GM21381 (cell line): ENCODE measurements around the gene CDH6.
"Not testable (repeated sequence)": the region's sequence is repeated elsewhere in the genome, so short reads cannot be mapped to it uniquely, and the experiment has no call there.

ENCODE experiments used
- ATAC-seq: cut with Tn5 transposase; IDR thresholded peaks from one replicate; pipeline ENCODE4 v1.9.1; 2021; ENCODE audit warnings: mild to moderate bottlenecking, moderate library complexity; ENCODE audit not compliant: unreplicated experiment

Gene CDH6

DNA sequence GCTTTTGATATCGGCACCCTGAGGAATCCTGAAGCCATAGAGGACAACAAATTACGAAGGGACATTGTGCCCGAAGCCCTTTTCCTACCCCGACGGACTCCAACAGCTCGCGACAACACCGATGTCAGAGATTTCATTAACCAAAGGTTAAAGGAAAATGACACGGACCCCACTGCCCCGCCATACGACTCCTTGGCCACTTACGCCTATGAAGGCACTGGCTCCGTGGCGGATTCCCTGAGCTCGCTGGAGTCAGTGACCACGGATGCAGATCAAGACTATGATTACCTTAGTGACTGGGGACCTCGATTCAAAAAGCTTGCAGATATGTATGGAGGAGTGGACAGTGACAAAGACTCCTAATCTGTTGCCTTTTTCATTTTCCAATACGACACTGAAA lies 129.5 kb downstream of the CDH6 start:
- ATAC-seq: no peak

DNA sequence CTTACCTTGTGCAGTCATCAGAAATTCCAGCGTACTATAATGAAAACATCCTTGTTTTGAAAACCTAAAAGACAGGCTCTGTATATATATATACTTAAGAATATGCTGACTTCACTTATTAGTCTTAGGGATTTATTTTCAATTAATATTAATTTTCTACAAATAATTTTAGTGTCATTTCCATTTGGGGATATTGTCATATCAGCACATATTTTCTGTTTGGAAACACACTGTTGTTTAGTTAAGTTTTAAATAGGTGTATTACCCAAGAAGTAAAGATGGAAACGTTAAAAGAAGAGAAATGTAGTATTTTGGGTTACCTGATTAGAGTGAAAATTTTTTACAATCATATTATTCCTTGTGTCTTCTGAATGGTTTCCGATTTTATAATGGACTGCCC lies 131.4 kb downstream of the CDH6 start:
- ATAC-seq: no peak

- no peak for ATAC-seq
Measured at GRCh38 chr5:31328040-31328733, 134.7 kb downstream of the CDH6 start.

- no peak for ATAC-seq
Measured at GRCh38 chr5:31329715-31330114, 136.2 kb downstream of the CDH6 start.

DNA sequence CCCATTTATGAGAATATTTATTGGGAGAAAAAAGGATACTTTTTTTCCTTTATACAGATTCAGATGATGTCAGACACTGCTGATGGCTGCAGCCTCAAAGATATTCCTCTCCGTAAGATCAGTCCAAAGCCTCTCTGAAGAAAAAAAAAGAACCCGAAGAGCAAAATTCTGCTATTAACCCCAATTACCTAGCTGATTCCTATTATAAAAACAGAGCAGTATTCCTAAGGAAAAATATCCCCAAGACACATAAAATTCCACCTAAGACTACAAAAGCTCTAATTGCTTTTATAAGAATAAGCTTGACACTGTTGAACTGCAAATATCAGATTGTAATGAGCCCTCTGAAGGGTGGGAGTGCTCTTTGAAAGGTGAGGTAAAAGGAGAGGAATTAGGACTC lies 138.7 kb downstream of the CDH6 start:
- no peak for ATAC-seq

- no peak for ATAC-seq
Measured at GRCh38 chr5:31333475-31333874, 140.0 kb downstream of the CDH6 start.

DNA sequence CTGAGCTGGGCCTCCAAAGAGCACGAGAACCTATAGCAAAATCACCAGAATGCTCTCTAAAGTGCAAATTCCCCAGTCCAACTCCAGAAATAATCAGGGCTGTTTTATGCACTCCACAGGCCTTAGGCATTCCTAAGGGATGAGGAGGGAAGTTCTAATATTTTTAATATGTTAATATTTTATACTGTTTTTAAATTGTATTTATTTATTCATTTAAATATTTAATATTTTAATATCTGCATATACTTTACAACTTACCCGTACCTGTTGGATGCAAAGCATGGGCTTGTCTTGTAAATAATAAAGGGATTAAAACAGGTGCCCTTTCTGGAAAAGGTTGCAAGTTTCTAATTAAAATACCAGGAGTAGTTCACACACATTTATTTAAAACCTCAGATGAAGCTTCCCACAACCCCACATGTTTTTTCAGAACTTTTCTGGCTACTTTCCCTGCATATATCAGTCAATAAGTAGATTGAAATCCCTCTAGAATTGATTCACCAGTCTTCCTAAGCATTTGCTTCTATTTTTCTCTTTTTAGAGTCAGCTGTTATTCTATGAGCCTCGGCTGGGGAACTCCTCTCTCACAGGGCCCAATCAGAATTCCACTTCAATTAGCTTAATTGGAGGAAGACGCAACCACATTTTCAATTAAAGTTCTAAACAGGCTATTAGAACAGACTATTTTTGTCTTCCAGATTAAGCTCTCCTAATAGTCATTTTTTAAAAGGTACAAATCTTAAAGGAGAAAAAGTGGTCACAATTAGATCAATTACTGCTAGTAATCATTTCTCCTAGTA lies 140.8 kb downstream of the CDH6 start:
- no peak for ATAC-seq

GRCh38 chr5:31335456-31335855 lies 142.0 kb downstream of the CDH6 start:
- no peak for ATAC-seq

DNA sequence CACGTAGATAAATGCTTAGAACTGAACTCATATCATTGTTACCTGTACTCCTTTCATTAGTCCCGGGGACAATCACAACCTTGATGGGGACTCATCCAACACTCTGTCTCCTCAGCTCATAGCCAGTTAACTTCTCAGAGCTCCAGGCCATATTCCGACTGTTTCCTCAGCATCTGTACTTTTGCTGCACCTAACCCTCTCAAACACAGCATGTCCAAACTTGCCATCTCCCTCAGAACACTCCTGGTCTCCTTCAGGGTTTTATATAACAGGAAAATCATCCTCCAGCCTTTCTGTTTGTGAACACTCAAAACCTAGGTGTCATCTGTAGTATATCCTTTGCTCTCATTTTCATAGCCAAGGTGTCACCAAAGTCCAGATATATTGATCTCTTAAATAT lies 150.5 kb downstream of the CDH6 start:
- no peak for ATAC-seq

- no peak for ATAC-seq
Measured at GRCh38 chr5:31346896-31347551, 153.5 kb downstream of the CDH6 start.

GRCh38 chr5:31347552-31347905 lies 154.0 kb downstream of the CDH6 start:
- no peak for ATAC-seq

DNA sequence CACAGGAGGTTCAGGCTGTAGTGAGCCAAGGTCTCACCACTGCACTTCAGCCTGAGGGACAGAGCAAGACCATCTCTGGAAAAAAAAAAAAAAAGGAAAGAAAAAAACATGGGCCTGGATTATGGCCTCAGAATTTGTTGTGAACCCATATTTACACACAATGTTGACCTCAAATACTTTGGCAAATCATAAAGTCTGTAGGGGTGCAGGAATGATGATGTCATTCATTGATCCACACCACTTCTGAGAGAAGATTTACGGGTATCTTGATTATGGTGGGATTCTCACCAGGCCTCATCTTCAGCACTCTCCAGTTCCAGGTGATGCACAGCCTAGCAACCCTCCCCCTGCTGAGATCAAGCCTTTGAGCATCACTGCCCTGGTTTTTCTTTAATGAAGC lies 156.9 kb downstream of the CDH6 start:
- no peak for ATAC-seq

GRCh38 chr5:31355337-31355736 lies 161.9 kb downstream of the CDH6 start:
- no peak for ATAC-seq

GRCh38 chr5:31357038-31357437 lies 163.6 kb downstream of the CDH6 start:
- ATAC-seq: no peak

GRCh38 chr5:31359839-31360238 lies 166.4 kb downstream of the CDH6 start:
- ATAC-seq: no peak

GRCh38 chr5:31361234-31361633 lies 167.7 kb downstream of the CDH6 start:
- no peak for ATAC-seq

DNA sequence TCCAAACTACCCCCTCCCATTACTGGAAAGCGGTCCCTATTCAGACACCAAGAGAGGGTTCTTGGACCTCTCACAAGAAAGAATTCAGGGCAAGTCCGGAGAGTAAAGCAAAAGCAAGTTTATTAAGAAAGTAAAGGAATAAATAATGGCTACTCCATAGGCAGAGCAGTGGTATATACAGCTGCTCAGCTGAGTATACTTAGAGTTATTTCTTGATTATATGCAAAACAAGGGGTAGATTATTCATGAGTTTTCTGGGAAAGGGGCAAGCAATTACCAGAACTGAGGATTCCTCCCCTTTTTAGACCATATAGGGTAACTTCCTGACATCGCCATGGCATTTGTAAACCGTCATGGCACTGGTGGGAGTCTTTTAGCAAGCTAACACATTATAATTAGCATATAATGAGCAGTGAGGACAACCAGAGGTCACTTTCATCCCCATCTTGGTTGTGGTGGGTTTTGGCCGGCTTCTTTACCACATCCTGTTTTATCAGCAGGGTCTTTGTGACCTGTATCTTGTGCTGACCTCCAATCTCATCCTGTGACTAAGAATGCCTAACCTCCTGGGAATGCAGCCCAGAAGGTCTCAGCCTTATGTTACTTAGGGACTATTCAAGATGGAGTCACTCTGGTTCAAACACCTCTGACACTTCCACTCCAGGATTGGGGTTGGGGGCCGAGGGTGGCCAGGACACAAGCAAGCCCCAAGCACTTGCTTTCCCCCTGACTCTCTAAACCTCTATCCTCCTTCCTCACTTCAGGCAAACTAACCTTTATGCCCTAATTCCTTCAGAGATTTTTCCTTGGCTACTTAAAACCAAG lies 168.4 kb downstream of the CDH6 start:
- not testable (repeated sequence) for ATAC-seq

GRCh38 chr5:31362529-31362900 lies 169.0 kb downstream of the CDH6 start:
- ATAC-seq: no peak

DNA sequence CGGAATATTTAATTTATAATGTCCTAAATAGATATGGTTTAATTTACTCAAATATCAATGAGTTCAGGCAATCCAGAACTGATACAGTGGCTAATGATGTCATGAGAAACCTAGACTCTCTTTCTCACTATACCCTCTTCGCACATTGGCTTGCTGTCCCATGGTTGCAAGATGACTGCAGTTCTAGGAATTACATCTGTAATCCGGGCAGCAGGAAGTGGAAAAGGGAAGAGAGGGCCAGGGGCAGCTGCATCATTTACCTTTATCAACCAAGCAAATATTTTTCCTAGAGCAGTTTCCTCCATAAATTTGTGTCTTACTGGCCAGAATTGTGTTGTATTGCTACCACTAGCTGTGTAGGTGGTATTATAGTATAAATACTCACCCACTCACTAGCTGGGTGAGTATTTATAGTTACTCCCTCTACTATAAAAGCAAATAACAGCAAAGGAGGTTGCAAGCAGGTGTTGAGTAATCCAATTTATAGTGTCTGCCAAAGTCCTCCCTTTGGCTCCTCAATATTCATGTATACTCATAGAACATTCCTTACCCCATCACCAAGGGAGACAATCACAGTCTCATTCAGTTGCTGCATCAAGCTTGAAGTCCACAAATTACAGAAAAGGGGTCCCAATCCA lies 169.6 kb downstream of the CDH6 start:
- ATAC-seq: no peak

DNA sequence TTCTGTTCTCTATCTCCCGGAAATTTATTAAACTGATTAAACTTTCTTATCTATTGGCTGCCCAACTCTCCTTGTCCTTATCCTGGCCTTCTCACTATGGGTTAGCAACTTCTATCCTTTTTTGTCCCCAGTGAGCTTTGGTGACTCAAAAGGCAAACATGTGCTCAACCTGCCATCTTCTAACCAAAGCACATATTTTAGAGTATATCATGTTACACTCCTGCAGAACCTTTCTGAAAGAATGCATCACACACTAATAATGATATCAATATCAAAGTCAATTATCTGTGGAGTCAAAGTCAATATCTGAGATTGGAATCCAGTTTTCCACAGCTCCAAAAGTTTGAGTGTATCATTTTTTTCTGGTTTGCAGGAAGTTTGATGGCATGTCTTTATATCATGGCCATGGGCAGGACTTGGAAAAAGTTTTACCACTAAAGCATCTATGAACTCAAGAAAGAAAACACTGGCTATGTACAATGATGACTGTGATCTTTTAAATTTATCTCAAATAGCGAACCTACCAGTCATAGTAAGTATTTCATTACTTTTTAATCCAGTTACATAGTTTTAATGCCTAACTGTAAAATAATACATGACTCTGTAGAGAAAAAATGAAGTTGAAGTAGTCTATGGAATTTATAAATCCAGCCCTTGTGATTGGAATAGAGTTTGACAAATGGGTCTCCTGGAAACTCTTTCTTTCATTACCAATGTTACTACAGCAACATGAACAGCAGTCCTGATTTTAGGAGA lies 171.6 kb downstream of the CDH6 start:
- ATAC-seq: no peak
